Sciatic nerve (tissue), 2 donors: ENCODE data around the gene TBC1D10A. TPM values are rescaled to one million over a fixed set of nuclear protein-coding genes. Genes with fewer than 3 reads are reported as not detected.

Experiments
- ATAC-seq: fragments of 200-7000 bp; cut with Tn5 transposase; one replicate; pipeline ENCODE4 v1.9.1; 2020; ENCODE audit warnings: mild to moderate bottlenecking, moderate library complexity
- DNase-seq: peaks from one replicate; pipeline ENCODE4 v3.0.0-alpha.2; 2020; ENCODE audit warnings: low spot score
- intact Hi-C: fragments of 100-400 bp; cut with DNase I; formaldehyde crosslinking; loops from one replicate; pipeline ENCODE4 v1.14.2; 2022
- total RNA-seq: library from RNA; stranded (reverse); fragmentation: NEBNext Ultra II Directional; extraction: Animal tissue kit (Norgen Biotek cat#: 25700); gene quantifications from one replicate; pipeline ENCODE4 v1.2.1, GENCODE V29; 2021
- donor health status: DM: no; HTN: no; CAD: no.
- donor health status: DM: no; HTN: no; CAD: no.

Gene TBC1D10A
- total RNA-seq, 1 donor from 2014 or later, result 29.4 TPM

DNA sequence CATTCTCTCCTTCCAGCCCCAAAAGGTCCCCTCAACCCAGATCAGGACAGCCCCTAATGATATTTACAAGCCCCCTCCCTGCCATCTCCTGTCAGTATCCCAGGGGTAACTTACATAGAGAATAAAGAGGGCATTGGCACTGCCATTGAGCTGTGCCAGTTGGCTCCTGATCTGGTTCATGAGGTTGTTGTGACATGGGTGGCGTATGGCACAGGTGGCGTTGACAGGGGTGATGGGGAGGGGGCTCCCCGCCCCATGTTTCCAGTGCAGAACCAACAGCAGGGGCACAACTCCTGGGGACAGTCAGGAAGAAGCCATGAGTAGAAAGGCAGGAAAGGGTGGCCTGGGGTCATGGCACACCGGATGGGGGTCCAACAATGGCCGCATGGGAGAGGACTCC lies 82.1 kb downstream of the TBC1D10A start:
- intact Hi-C loops, result no loop called here
- DNase-seq, result no peak
- ATAC-seq, result no peak

DNA sequence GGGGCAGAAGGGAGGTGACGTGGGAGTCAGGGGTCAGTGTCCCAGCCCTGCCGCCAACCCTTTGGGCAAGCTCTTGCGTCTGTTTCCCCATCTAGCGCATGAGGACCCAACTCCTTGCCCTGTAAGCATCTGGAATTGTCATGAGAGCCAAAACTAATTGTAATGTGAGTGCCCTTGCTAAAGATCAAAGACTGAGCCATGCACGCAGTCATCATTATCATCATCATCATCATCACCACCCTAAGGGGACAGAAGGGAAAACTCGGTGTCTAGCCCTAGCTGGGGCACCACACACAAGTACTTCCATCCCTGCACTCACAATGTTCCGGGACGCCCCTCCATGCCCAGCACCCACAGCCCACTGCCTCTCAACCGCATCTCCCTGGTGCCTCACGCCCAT lies 82.7 kb downstream of the TBC1D10A start:
- no peak for ATAC-seq
- intact Hi-C loops, result no loop called here
- DNase-seq, result no peak

DNA sequence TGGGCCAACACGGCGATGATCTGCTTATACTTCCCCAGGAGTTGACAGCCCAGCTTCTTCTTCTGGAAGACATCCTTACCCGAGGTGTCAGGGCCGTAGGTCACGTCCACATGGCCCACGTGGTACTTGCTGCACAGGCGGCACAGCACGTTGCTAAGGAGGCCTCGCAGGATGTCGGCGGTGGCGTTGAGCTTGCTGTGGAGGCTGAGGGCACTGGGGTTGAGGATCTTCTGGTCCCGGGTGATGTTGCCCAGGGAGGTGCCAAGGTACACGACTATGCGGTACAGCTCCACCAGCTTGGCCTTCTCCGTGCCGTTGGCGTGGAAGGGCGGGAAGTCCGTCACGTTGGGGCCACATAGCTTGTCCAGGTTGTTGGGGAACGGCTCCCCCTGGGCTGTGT lies 83.1 kb downstream of the TBC1D10A start:
- ATAC-seq (no peak), DNase-seq (no peak)
- intact Hi-C loops, result no loop called here

Other genes with a start within 250 kb of the TBC1D10A start
- not detected for gene HORMAD2, start 246.5 kb downstream of the TBC1D10A start, total RNA-seq
- 3.2 TPM for gene LIF, start 80.2 kb downstream of the TBC1D10A start, total RNA-seq
- gene OSM, start 60.1 kb downstream of the TBC1D10A start, total RNA-seq, result 6.4 TPM
- 15.9 TPM for gene CASTOR1, start 37.4 kb downstream of the TBC1D10A start, total RNA-seq
- gene SF3A1, start 30.0 kb upstream of the TBC1D10A start, total RNA-seq, result 138 TPM
- 0.71 TPM for gene CCDC157, start 30.1 kb upstream of the TBC1D10A start, total RNA-seq
- 25.5 TPM for gene RNF215, start 60.5 kb upstream of the TBC1D10A start, total RNA-seq
- gene SEC14L2, start 70.1 kb upstream of the TBC1D10A start, total RNA-seq, result 20.8 TPM
- gene MTFP1, start 98.8 kb upstream of the TBC1D10A start, total RNA-seq, result 3.6 TPM
- gene SEC14L3, start 145.1 kb upstream of the TBC1D10A start, total RNA-seq, result not detected
- gene SEC14L4, start 178.8 kb upstream of the TBC1D10A start, total RNA-seq, result 0.62 TPM
- gene SEC14L6, start 219.8 kb upstream of the TBC1D10A start, total RNA-seq, result 4.3 TPM
- gene GAL3ST1, start 247.7 kb upstream of the TBC1D10A start, total RNA-seq, result 26.3 TPM